Uterus (tissue), 2 donors: ENCODE results near the gene HEXIM1.

Source experiments
- CTCF ChIP-seq, 4 experiments: fragments of 200-600 bp in 2 of 4; fragments of 450-650 bp in 2 of 4; sonication (generic) in 2 of 4; IDR thresholded peaks; one replicate each; pipeline ENCODE4 v1.5.1; 2016 to 2019; ENCODE audit warnings: antibody characterized with exemption in 4 of 4, mild to moderate bottlenecking in 2 of 4, moderate library complexity in 1 of 4
- POLR2A ChIP-seq, 2 donors: fragments of 450-650 bp; IDR thresholded peaks; one replicate each; pipeline ENCODE4 v1.6.1; 2016; ENCODE audit warnings: antibody characterized with exemption in 2 of 2, mild to moderate bottlenecking in 1 of 2, moderate library complexity in 1 of 2

- TF ChIP-seq CTCF (IDR thresholded peaks at IDR 0.05), result no peak
- no peak for TF ChIP-seq POLR2A (IDR thresholded peaks at IDR 0.05)
These were observed 53.2 kb downstream of the HEXIM1 start for GRCh38 chr17:45201457-45201856.
